HG02970 (cell line): Measurements from ENCODE around the gene ZNF275.
"Not testable (repeated sequence)": the region's sequence is repeated elsewhere in the genome, so short reads cannot be mapped to it uniquely, and the experiment has no call there.

Source experiments
- ATAC-seq: cut with Tn5 transposase; IDR thresholded peaks from one replicate; pipeline ENCODE4 v1.9.1; 2021; ENCODE audit warnings: mild to moderate bottlenecking, moderate library complexity, moderate number of reproducible peaks; ENCODE audit not compliant: unreplicated experiment, low FRiP score

ZNF275 gene

DNA sequence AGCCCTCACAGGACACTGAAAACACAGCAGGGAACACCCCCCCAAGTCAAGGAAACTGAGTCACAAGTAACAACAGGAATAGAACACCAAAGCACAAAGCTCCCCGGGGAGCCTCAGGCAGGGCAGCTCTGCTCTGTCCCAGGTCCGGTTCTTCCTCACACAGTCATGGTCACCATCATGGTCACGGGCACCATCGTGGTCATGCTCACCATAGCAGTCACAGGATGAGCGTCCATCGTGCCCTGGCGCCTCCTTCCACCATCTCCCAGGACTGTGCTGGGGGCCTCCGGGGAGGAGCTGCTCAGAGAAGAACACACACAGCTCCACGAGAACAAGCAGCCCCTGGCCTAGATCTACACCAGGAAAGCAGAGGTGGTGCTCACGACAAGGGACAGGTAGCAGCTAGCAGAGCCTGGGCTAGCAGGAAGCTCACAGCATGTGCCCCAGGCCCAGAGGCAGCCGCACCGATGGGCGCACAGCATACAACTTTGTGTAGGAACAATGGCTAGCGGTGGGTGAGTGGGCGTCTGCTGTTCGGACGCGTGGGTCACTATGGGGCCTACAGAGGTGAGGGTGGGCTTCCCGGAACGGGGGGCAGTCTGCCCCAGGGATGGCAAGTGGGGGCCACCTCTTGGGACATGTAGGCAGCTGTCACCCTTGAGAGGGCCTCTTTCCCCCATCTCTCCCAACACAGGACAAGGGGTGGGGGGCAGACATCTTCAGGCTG lies 15.8 kb upstream of the ZNF275 start:
- ATAC-seq, result no peak

DNA sequence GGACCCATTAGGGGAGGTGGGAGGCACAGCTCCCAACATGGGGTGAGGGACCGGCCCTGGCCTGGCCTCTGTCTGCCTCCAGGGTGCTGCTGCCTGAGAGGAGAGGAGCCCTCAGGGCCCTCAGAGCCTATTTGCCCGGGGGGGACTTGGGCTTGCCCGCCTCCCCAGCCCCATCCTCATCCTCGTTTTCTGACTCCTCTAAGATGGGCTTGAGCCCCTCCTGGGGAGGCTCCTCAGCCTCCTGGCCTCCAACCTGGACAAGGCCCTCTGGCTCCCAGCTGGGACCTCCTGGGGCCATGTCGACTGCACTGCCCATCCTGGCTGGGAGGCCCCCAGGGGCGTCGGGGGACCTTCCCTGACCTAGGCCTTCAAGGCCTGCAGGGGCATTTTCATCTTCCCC lies 15.1 kb upstream of the ZNF275 start:
- ATAC-seq, result no peak

DNA sequence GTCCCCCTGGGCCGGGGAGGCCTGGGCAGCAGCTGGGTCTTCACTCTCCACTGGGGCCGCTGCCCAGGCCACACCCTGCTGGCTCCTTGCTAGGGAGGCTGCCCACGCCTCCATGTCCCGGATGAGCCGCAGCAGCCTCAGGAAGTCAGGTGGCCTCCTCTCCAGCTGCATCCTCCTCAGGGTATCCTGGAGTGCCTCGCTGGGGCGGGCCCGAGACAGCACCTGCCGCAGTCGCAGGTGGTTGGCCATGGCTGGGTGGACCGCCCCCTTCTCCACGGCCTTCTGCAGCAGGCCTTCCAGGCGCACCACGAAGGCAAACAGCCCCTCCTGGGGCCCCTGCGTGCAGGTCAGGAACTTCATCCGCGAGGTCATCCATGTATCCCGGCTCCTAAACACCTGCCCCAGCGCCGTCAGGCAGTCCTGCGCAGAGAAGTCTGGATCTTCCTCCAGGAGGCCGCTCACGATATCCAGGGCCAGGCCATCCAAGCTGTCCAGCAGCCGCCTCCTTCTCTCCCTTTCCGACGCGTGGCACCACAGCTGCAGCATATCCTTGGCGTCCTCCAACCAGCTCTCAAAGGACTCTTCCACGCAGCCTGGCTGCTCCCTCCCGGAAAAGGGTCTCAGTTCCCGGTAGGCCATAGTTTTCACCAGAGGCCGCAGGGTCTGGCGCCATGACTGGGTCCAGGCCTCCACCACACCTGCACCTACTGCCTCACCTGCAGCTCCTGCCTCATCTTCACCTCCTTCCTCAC lies 14.5 kb upstream of the ZNF275 start:
- ATAC-seq, result no peak

DNA sequence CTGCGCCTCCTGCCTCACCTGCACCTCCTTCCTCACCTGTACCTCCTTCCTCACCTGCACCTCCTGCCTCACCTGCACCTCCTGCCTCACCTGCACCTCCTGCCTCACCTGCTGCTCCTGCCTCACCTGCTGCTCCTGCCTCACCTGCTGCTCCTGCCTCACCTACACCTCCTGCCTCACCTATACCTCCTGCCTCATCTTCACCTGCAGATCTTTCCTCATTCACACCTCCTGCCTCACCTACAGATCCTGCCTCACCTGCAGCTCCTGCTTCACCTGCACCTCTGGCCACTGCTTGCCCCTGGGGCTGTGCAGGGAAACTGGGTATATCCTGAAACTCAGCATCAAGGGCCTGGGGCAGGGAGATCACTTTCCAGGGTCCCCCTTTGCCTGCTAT lies 13.9 kb upstream of the ZNF275 start:
- ATAC-seq, result not testable (repeated sequence)

DNA sequence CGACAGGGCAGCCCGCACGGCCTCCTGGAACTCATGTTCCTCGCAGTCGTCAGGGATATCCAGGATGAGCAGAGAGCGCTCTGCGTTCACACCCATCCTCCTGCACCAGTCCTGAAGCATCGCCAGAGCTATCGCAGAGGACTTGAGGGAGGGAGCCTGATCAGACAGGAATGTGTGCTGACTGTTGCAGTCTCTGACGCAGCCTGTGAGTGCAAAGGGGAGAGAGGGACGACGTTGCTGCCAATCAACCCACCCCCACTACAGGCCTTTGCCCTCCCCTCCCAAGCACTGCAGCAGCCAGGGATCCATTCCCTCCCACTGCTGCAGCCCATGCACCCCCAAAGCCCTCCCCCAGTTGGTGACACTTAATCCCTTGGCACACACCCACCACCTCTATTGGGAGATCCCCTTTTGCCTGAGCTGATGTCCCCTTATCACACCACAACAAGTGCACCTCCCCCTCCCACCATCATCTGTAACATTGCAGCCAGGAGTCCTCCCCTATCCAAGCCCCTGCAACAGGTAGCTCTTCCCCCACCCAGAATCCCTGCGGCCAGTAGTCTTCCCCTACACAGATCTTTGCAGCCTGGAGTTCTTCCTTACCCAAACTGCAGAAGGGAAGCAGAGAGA lies 13.3 kb upstream of the ZNF275 start:
- no peak for ATAC-seq

DNA sequence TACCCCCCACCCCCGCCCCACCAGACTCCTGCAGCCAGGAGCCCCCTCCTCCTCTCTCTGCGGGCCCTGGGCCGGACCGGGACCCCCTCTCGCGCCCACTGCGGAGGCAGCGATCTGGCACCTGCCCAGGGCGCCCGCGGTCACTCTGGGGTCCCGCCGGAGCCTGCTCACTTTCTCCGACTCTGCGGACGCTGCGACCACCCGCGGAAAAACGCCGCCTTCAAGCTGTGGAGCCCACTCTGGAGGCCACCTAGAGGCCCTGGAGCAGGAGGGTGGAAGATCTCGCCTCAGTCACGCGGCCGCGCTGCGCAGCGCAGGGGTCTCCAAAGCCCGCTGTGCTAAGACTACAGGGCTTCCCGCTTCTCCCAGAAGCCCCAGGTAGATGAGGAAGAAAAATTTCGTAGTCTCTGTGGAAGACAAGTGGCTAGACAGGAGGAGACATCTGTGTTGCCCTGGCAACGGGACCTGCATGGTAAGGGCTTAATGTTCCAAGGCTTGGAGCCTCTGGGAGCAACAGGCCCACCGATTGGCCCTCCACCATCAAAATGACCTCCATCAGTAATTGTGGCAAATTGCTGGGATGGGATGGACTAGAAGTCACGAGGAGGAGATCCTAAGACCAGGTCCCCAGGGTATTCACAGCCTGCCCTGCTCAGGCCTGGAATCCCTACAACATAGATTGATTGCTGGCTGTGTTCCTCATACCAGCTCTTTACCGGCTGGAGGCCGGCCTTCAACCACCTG lies 12.4 kb upstream of the ZNF275 start, which contains the start of gene PNMA6F:
PNMA6F (minus strand) TSS at position 387 of the 744 bp plus-strand sequence. CDS start 1,093 bp downstream, outside the sequence.
- ATAC-seq, result no peak

DNA sequence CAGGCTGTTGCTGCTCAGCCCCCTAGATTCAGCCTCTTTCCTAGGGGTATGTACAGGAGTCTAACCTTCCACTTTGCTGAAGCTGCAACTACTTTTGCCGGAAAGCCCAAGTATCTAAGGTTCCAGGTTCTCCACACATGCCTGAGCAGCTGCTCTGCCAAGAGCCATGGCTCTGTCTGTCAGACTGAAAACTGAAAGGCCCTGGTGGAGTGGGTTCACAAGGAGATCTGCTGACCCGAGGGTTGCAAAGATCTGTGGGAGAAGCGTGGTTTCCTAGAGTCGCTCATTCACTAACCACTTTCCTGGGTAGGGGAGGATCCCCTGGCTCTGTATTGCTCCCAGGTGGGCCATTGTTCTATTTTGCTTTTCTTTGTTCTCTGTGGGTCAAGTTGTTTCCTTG lies 6.4 kb upstream of the ZNF275 start:
- no peak for ATAC-seq

DNA sequence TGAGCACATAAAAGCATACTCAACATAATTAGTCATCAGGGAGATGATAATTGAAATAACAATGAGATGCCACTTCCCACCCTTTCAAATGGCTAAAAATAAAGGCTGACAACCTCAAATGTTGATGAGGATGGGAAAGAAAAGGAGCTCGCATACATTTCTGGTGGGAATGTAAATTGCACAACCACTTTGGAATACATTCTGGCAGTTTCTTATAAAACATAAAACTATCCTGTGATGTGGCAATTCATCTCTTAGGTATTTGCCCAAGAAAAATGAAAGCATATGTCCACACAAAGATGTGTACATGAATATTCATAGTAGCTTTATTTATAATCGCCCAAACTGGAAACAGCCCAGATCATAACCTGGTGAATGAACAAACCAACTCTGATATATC lies 687 bp upstream of the ZNF275 start:
- ATAC-seq, result no peak

DNA sequence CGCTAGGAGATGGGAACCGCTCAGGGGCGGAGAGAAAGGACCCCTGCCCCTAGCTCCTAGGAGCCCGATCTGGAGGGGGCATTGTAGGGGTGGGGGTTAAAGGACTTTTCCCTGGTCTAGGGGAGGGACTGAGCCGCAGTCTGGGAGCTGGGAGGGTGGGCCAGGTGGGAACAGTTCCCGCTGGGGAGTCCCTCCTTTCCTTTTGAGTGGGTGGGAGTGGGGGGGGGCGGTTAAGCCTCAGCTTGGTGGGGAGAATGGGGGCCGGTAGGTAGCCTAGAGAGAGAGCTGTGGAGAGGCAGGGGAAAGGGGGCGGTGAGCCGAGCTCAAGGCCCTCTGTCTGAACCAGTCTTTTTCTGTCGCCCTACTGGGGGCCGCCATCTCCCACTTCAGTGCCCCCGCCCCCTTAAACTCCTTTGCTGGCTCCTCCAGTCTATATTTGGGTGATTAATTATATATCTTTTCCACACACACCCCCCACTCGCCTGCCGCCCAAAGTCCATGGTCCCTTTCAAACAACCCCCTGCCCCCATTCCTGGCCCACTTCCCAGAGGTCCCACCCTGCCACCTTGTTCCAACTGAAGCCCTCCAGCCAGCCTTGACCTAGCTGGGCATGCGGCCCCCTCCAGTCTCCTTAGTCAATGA lies 822 bp downstream of the ZNF275 start:
- no peak for ATAC-seq

DNA sequence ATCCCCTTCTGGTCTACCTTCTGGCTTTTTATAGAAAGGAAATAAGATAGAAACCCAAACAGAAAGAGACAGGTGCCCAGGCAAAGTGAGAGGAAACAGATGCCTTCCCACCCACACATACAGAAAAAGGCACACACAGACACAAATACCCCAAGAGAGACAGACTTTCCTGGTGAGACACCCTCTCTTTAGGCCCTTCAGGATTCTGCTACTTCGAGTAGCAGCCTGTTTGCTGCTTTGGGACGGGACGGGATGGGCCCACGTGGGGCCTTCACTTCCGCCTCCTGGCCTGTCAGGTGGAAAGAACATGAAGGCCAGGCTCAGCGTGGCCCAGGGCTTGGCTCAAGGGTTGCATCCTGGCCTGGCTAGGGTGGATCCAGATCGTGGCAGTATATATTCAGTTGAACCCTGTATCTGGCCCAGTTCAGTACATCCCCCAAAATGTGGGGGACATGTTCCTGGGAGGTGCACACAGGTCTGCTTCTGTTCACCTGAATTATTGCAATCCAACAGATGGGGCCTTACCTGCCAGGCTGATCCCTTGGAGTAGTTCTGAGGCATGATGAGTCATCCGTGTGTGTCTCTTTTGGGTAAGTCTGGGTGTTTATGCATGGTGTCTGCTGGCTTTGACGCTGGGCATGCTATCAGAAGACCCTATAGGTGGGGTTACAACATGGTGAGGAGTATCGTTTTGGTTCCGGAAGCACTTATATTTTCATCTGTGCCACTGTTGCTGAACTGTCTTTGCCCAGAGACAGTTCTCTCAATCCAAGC lies 2.4 kb downstream of the ZNF275 start:
- ATAC-seq, result no peak

DNA sequence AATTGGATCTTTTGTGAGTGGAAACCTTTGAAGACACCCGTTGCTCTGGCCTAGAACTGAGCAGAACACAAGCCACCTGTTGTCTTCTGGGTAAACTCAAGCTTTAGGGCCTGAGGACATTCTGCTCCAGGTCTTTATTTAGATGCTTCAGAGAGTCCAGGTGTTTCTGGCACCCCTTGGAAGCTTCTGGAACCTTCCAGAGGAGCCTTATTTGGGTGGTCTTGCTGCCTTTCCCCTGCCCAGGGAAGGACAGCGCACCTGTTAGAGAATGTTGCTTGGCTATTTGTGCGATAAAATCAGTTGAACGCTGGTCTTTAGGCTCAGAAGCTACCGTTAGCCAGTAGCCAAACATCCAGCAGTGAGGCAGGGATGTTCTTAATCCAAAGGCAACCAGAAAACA lies 3.0 kb downstream of the ZNF275 start:
- ATAC-seq, result no peak

DNA sequence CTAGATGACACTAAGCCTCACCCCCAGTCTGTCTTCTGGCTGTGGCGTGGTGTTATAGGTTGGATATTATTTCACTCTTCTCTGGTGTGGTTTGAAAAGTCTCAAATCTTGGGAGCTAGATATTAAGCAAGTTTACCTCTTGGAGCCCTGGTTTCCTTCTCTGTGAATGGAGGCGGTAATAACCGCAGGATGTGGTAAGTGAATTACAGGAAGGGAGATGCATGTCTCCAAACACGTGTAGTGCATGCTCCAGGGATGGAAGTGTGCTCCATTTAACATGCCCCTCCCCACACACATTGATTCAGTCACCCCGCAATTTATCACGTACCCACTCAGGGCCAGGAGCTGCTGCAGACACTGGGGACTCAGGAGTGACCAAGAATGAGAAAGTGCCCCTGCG lies 4.9 kb downstream of the ZNF275 start:
- no peak for ATAC-seq

DNA sequence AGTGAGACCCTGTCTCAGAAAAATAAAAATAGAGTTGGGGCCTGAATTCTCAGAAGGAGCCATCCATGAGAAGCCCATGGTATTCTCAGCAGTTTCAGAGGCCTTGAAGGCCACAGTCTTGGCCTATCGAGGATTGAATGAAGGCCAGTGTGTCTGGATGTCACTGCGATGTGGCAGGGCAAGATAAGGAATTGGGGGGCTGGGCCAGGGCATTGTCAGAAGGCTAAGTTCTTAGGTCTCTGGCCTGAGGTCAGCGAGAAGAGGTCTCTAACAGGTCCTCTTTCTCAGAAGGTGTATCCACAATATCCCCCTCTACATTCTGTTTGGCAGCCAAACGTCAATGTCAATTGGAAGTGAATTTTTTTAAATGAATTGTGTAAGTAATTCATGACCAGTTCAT lies 5.7 kb downstream of the ZNF275 start:
- ATAC-seq, result no peak

DNA sequence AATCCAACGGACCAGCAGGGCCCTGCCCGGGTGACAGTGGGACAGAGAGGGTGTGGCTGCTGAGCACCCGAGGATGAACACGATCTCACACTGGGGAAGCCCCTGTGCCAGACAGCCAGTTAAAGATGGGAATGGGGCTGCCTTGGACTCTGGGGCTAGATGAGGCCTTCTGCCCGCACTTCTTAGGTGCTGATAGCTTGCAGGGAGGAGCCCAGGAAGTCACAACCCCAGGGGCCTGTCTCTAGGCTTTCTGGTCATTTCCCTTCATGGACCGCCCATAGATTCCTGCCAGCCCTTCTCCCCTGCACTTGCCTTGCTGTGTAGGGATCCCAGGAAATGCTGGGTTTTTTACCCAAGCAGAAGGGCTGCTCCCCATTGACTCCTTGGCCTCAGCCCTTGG lies 6.2 kb downstream of the ZNF275 start:
- ATAC-seq, result no peak

DNA sequence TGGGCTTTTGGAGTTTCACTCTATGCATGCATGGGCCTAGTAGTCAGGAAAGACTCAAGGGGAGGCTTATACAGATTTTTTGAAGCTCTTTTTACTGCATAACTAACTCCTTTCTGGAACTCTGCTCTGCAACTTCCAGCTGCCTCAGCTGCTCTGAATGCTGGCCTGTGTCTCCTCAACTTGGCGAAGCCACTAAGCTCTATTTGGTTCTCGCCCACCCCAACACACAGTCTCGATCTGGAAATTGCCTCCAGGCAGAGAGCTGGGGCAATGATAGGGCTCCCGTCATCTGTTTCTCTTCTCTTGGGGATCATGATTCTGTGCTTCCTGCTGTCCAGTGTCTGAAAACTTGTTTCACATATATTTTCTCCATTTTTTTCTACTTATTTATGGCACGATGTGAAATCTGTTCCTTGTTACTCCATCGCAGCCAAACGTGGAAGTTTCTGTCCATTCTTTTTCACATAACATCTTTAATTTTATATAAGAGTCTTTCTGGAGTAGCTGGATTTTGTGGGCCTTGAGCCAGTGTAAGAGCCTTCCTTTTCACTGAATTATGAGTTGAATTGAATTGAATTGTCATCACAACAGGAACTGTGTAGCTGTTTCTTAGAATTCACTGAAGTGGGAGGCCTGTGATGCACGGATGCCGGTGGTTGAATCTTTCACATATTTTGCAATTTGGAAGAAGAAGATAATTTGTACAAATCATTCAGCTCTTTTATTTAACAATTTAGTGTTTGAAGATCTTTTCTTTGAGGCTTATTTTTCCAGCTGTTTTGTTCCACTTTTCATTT lies 9.0 kb downstream of the ZNF275 start:
- no peak for ATAC-seq

DNA sequence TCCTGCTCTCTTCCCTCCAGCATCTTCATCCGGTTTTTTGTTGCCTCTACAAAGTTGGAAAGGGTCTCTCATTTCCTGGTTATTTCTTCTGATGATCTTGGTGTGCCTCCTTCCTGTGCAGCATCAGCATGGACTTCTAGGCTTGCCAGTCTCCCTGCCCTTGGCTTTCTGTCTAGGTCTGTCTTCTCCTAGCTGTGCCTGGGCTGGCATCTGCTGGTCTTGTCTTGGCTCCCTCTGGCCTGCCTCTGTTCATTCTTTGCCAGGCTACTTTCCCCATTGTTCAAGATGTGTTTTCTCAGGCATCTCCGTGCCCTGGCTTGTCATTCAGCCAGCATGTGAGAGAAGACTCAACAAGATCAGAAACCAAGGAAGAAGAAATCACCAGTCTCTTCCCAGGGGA lies 9.7 kb downstream of the ZNF275 start:
- ATAC-seq, result no peak

DNA sequence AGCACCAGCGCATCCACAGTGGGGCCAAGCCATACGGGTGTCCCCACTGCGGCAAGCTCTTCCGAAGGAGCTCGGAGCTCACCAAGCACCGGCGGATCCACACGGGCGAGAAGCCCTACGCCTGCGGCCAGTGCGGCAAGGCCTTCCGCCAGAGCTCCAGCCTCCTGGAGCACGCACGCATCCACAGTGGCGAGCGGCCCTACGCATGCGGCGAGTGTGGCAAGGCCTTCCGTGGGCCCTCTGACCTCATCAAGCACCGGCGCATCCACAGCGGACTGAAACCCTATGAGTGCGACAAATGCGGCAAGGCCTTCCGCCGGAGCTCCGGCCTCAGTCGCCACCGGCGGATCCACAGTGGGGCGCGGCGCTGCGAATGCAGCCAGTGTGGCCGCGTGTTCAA lies 13.6 kb downstream of the ZNF275 start:
- no peak for ATAC-seq

DNA sequence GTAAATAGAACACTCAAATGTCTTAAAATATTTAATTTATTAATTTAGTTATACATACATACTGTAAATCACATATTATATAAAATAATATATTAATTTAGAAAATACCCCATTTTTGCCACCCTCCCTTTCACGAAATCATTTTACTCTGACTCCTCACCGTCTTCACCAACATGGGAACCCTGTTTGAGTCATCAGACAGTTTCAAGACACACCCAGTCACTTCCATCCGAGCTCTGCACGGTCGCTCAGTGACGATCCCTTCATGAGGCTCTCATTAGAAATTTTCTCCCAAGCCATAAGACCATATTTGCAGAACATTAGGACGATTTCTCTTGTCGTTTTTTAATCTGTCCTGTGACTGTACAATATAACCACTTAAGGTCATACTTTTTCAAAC lies 14.5 kb downstream of the ZNF275 start:
- no peak for ATAC-seq

DNA sequence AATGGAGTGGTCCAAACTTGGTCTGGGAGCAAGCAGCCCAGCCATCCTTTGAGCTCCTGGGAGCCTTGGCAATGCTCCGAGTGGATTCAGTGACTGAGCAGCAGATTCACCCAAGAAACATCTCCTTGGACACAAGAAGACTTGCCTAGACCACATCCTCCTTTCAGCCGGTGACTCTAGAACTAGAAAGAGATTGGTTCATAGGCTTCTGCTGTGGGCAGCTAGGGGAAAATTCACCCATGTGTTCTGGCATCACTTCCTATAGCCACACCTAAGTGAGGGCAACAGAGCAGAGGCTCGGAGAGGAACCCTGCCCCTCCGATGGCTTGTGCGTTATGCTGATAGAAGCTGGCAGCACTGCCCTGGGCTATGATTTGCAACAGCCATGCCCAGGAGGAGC lies 16.0 kb downstream of the ZNF275 start:
- ATAC-seq, result no peak
